HG03378 (cell line): ENCODE measurements around the gene RSAD2.
"Not testable (repeated sequence)": the region's sequence is repeated elsewhere in the genome, so short reads cannot be mapped to it uniquely, and the experiment has no call there.

ENCODE experiments used
- ATAC-seq: cut with Tn5 transposase; IDR thresholded peaks from one replicate; pipeline ENCODE4 v1.9.1; 2021; ENCODE audit warnings: mild to moderate bottlenecking, moderate library complexity; ENCODE audit not compliant: unreplicated experiment

Gene RSAD2

GRCh38 chr2:6896930-6897759 is 19.6 kb downstream of the RSAD2 start:
- ATAC-seq, result peak; percentile 64

GRCh38 chr2:6902581-6902980 is 25.0 kb downstream of the RSAD2 start:
- not testable (repeated sequence) for ATAC-seq

GRCh38 chr2:6905668-6906067 is 28.1 kb downstream of the RSAD2 start:
- ATAC-seq, result no peak

- ATAC-seq, result no peak
Observed at GRCh38 chr2:6906165-6906741, 28.7 kb downstream of the RSAD2 start.

- no peak for ATAC-seq
Observed at GRCh38 chr2:6908291-6908690, 30.7 kb downstream of the RSAD2 start.

GRCh38 chr2:6909431-6910385 is 32.1 kb downstream of the RSAD2 start:
- peak; percentile 99 for ATAC-seq

- no peak for ATAC-seq
Observed at GRCh38 chr2:6911721-6912120, 34.1 kb downstream of the RSAD2 start.

GRCh38 chr2:6913415-6914157 is 36.0 kb downstream of the RSAD2 start:
- ATAC-seq, result no peak

- ATAC-seq, result no peak
Observed at GRCh38 chr2:6914828-6915227, 37.3 kb downstream of the RSAD2 start.

GRCh38 chr2:6915399-6915798 is 37.8 kb downstream of the RSAD2 start:
- no peak for ATAC-seq

- no peak for ATAC-seq
Observed at GRCh38 chr2:6916224-6916623, 38.6 kb downstream of the RSAD2 start.

GRCh38 chr2:6916736-6917070 is 39.1 kb downstream of the RSAD2 start:
- ATAC-seq, result no peak

- peak; percentile 52 for ATAC-seq
Observed at GRCh38 chr2:6917071-6917760, 39.6 kb downstream of the RSAD2 start, which contains the start of gene RNF144A. RNF144A (plus strand) TSS chr2:6917412; CDS start chr2:6996927, 79,515 bp downstream.

- peak; percentile 8 for ATAC-seq
Observed at GRCh38 chr2:6917761-6918421, 40.3 kb downstream of the RSAD2 start.

- no peak for ATAC-seq
Observed at GRCh38 chr2:6919901-6920742, 42.5 kb downstream of the RSAD2 start.

GRCh38 chr2:6920743-6921064 is 43.1 kb downstream of the RSAD2 start:
- ATAC-seq, result no peak

GRCh38 chr2:6921321-6921922 is 43.8 kb downstream of the RSAD2 start:
- no peak for ATAC-seq

- no peak for ATAC-seq
Observed at GRCh38 chr2:6922201-6922656, 44.7 kb downstream of the RSAD2 start.
